Non-pigmented ciliary epithelial cell (primary cell): Measurements from ENCODE around the gene OR8D4.
"Not testable (repeated sequence)": the region's sequence is repeated elsewhere in the genome, so short reads cannot be mapped to it uniquely, and the experiment has no call there.

Source experiments
- DNase-seq: peaks from one replicate; pipeline ENCODE4 v3.0.0-alpha.2; 2010; ENCODE audit warnings: low read depth

OR8D4 gene

GRCh38 chr11:123901867-123902266 lies at the start of gene OR8D4:
Gene OR8D4, plus strand, starts transcription at chr11:123902167. Its CDS starts 4,265 bp downstream, at chr11:123906432.
- DNase-seq, result no peak

DNA sequence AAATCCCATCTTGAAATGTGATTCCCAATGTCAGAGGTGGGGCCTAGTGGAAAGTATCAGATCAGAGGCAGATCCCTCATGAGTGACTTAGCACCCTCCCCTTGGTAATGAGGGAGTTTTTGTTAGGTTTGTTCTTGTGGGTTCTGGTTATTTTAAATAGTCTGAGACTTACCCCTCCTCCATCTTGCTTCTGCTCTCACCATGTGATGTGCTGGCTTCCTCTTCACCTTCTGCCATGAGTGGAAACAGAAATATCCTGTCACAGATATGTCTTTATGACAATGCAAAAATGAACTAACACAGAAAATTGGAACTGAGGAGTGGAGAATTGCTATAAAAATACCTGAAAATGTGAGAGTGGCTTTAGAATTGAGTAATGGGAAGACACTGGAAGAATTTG lies 49.6 kb upstream of the OR8D4 start:
- no peak for DNase-seq

DNA sequence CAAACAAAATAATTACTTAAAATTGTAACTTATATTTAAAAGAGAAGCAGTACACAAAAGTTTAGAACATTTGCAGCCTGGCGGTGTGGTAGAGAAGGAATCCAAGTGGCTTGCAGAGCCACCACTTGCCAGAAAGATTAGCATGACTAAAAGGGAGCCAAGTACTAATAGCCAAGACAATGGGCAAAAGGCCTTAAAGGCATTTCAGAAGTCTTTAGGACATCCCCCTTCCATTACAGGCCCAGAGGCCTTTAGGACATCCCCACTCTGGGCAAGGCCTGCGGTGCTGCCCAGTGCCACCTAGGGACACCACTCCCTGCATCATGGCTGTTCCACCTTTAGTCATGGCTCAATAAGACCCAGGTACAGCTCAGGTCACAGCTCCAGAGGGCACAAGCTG lies 48.9 kb upstream of the OR8D4 start:
- DNase-seq, result no peak

- no peak for DNase-seq
Observed at GRCh38 chr11:123856444-123856843, 45.5 kb upstream of the OR8D4 start.

DNA sequence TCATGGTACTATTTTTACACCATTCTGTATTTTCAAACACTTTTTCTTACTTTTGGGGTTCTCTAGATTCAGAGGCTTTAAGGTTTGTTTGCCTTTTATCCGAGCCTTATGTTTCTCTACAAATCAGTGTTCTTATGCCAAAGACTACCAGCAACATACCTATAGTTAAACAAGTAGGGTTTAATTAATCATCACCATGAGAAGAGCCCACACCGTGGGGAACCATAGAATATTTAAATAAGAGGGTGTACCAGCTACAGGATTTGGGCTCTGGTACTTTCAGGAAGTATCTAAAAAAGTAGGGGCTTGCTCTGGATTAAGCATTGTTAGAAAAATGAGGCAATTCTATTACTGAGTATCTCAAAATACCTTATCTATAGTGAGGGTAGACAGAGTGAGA lies 42.2 kb upstream of the OR8D4 start:
- no peak for DNase-seq

- DNase-seq, result not testable (repeated sequence)
Observed at GRCh38 chr11:123865293-123865692, 36.7 kb upstream of the OR8D4 start.

GRCh38 chr11:123867795-123868194 lies 34.2 kb upstream of the OR8D4 start:
- not testable (repeated sequence) for DNase-seq

DNA sequence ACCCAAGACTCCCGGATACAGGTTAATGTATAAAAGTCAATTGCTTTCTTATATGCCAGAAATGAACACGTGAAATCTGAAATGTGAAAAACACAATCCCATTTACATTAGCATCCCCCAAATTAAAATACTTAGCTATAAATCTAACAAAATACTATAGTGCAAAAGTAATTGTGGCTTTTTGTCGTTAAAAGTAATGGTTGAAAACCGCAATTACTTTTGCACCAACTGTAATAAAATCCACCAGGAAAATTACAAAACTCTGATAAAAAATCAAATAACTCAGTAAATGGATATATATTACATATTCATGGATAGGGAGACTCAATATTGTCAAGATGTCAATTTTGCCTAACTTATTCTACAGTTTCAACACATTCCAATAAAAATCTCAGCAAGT lies 21.1 kb upstream of the OR8D4 start:
- DNase-seq, result no peak

GRCh38 chr11:123885570-123885969 lies 16.4 kb upstream of the OR8D4 start, which contains the start of gene TMEM225:
Gene TMEM225, minus strand, starts transcription at chr11:123885670. Its CDS starts 245 bp downstream, at chr11:123885425.
- no peak for DNase-seq

DNA sequence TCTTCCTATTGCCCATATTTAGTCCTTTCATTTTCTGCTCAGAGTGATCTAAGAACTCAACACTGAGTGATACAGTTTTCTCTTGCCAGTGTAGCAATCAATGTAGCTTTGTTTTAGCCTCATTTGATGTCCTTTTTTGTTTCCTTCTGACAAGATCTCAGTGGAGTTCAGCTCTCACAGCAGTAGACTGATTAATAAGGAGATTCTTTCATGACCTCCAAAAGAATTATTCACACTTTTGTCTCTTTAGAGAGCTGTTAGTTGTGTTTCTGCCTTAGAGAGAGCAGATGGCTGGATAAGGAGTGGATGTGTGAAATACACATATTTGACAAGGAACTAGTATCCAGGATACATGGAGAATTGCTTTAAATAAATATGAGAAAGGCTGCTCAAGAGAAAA lies 9.9 kb upstream of the OR8D4 start:
- no peak for DNase-seq

DNA sequence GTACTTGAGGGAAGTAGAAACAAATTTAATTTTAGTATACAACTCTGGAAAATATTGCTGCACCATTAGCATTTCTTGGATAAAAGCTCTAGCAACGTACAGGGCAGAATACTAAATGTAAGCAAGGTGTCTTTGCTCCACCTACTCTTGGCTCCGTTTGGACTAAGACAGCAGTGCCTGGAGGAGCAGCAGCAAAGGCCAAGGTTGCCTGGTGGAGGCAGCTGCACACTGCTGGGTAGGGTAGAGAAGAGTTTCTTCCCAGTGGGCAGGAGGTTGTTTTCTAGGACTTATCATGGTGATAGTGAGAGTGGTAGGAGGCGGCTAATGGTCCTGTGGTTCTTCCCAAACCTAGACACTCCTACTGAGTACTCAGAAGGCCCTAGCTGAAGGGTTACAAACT lies 2.2 kb upstream of the OR8D4 start:
- no peak for DNase-seq

- DNase-seq, result no peak
Observed at GRCh38 chr11:123903932-123904331, 2.0 kb downstream of the OR8D4 start.

DNA sequence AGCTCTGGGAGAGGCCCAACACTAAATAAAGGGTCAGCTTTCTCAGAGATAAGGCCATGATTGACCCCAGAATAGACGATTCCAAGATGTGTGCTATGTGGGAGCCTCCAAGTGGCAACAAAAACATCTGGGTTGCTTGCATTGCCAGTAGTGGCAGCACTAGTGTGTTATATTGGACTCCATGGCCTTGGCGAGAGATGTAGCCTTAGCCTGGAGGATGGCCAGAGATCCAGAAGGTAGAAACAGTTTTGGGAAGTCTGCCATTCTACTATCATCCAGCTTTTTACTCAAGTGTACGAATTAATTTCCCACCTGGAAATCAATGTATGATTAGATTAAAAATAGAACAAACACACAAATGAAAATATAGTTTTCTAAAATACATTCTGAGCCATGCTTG lies 3.0 kb downstream of the OR8D4 start:
- DNase-seq, result no peak

- no peak for DNase-seq
Observed at GRCh38 chr11:123905826-123906225, 3.9 kb downstream of the OR8D4 start.

GRCh38 chr11:123920943-123921342 lies 19.0 kb downstream of the OR8D4 start:
- no peak for DNase-seq

DNA sequence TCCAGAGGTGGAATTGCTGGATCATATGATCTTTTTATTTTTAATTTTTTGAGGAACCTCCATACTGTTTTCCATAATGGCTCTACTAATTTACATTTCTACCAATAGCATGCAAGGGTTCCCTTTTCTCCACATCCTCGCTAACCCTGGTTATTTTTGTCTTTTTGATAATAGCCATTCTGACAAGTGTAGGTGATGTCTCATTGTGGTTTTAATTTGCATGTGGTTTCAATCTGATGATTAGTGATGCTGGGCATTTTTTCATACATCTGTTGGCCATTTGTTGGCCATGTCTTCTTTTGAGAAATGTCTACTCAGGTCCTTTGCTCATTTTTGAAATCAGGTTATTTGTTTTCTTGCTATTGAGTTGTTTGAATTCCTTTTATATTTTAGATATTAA lies 22.1 kb downstream of the OR8D4 start:
- no peak for DNase-seq

DNA sequence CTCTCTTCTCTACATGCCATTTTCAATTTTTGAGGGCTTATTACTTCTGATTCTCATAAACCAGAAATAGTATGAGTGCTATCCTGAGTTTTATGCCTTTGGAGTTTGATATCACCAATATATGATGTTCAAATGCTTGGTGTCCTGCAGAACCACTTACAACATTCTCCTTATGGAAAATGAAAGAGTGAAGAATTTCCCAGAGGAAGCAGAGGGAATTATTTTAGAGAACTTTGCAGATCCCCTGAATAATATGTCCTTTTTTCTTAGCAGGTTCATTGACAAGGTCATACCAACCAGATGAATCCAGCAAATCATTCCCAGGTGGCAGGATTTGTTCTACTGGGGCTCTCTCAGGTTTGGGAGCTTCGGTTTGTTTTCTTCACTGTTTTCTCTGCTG lies 37.4 kb downstream of the OR8D4 start, which contains the start of gene OR4D5:
OR4D5 (plus strand) TSS at position 301 of the 400 bp plus-strand sequence; CDS start at position 301, 0 bp downstream.
- no peak for DNase-seq

DNA sequence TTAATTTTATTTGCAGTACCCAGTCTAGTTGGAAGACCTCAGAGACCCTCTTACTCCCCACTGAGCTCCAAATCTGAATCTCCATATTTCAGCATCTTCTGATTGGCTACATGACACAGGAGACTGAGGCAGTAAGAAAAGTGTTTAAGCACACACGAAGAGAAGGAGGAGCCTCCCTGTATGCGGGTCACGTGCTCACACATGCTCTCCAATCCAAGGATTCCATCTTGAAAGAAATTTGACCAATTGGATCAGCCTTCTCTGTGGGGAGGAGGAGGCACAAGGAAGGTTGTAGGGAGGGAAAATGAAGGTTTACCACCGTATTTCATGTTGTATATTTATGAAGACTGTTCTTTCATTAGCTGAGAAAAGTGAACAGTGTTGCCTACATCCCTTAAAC lies 40.4 kb downstream of the OR8D4 start:
- no peak for DNase-seq

GRCh38 chr11:123943738-123944137 lies 41.8 kb downstream of the OR8D4 start, which contains the start of gene OR6T1:
Gene OR6T1, minus strand, starts transcription at chr11:123943838. Its CDS starts 0 bp downstream, at chr11:123943838.
- no peak for DNase-seq

DNA sequence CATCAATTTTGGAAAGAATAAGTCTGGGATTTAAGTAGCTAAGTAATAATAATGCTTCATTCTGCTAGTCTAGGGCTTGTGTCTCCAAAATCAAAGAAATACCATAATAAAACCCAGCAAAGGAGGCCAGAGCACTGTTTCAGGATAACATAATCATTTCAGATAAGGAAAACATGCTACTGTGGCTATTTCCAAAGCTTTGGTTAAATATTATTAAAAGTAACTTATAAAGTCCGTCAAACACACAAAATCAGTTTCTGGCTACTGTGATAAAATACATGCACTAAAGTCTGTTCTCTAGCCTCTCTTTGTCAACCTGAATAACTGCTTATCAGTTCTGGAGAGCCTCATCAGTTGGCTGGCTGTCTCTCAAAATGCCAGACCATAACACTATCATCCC lies 43.2 kb downstream of the OR8D4 start:
- DNase-seq, result no peak

GRCh38 chr11:123956752-123957151 lies 54.8 kb downstream of the OR8D4 start:
- no peak for DNase-seq
